Endothelial cell (in vitro differentiated cells): Measurements from ENCODE around the gene ITPKA. TPM values are rescaled to one million over a fixed set of nuclear protein-coding genes. Genes with fewer than 3 reads are reported as not detected.

Source experiments
- DNase-seq: peaks from one replicate; pipeline ENCODE4 v3.0.0; 2021; ENCODE audit warnings: low spot score
- H3K27ac Mint-ChIP-seq: one replicate; pipeline ENCODE4 v1.8.0; 2021; ENCODE audit warnings: mixed read lengths, inconsistent platforms; ENCODE audit not compliant: unreplicated experiment
- H3K27me3 Mint-ChIP-seq: one replicate; pipeline ENCODE4 v1.8.0; 2021; ENCODE audit warnings: mild to moderate bottlenecking, moderate library complexity, mixed read lengths, inconsistent platforms; ENCODE audit not compliant: unreplicated experiment
- H3K36me3 Mint-ChIP-seq: one replicate; pipeline ENCODE4 v1.8.0; 2021; ENCODE audit warnings: mild to moderate bottlenecking, low read depth, mixed read lengths, inconsistent platforms; ENCODE audit not compliant: unreplicated experiment
- H3K4me1 Mint-ChIP-seq: one replicate; pipeline ENCODE4 v1.8.0; 2021; ENCODE audit warnings: mild to moderate bottlenecking, mixed read lengths, inconsistent platforms; ENCODE audit not compliant: unreplicated experiment
- H3K4me3 Mint-ChIP-seq: one replicate; pipeline ENCODE4 v1.8.0; 2021; ENCODE audit warnings: mild to moderate bottlenecking, mixed read lengths, inconsistent platforms; ENCODE audit not compliant: unreplicated experiment
- H3K9me3 Mint-ChIP-seq: one replicate; pipeline ENCODE4 v1.8.0; 2021; ENCODE audit warnings: mixed read lengths, inconsistent platforms; ENCODE audit not compliant: unreplicated experiment
- total RNA-seq: library from RNA; stranded (reverse); fragmentation: NEBNext Ultra II Directional; extraction: Animal tissue kit (Norgen Biotek cat#: 25700); gene quantifications from one replicate; pipeline ENCODE4 v1.2.1, GENCODE V29; 2021; ENCODE audit not compliant: unreplicated experiment
- TF ChIP-seq, protein P1 (sequence below): fragments of 200-600 bp; sonication (generic); IDR thresholded peaks from one replicate; pipeline ENCODE4 v1.5.0; 2021; ENCODE audit warnings: antibody characterized with exemption; ENCODE audit not compliant: unreplicated experiment

ITPKA gene
- total RNA-seq, 1 donor from 2014 or later = 4.2 TPM

DNA sequence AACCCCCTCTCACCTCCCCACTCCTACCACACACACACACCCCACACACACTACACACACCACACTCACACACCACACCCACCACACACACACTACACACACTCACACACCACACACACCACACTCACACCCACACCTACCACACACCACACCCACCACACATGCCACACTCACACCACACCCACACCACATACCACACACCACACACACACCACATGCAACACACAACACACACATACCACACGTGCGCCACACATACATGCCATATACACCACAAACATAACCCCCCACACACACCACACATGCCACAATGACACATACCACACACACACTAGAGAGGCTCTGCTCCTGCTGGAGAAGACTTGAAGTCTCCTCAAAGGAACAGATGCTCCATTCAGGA is 5.9 kb upstream of the ITPKA start:
- H3K9me3 Mint-ChIP-seq = no peaks in the 10 kb centered on the region
- H3K4me3 Mint-ChIP-seq = peak overlapping the region; percentile 54
- peaks cover 18% of the 10 kb centered on the region for H3K27me3 Mint-ChIP-seq
- peaks cover 12% of the 10 kb centered on the region for H3K36me3 Mint-ChIP-seq
- peak overlapping the region; percentile 64 for H3K27ac Mint-ChIP-seq
- TF ChIP-seq, protein P1, sequence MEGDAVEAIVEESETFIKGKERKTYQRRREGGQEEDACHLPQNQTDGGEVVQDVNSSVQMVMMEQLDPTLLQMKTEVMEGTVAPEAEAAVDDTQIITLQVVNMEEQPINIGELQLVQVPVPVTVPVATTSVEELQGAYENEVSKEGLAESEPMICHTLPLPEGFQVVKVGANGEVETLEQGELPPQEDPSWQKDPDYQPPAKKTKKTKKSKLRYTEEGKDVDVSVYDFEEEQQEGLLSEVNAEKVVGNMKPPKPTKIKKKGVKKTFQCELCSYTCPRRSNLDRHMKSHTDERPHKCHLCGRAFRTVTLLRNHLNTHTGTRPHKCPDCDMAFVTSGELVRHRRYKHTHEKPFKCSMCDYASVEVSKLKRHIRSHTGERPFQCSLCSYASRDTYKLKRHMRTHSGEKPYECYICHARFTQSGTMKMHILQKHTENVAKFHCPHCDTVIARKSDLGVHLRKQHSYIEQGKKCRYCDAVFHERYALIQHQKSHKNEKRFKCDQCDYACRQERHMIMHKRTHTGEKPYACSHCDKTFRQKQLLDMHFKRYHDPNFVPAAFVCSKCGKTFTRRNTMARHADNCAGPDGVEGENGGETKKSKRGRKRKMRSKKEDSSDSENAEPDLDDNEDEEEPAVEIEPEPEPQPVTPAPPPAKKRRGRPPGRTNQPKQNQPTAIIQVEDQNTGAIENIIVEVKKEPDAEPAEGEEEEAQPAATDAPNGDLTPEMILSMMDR = no peak
- no peak for DNase-seq
- peaks cover 23% of the 10 kb centered on the region for H3K4me1 Mint-ChIP-seq

DNA sequence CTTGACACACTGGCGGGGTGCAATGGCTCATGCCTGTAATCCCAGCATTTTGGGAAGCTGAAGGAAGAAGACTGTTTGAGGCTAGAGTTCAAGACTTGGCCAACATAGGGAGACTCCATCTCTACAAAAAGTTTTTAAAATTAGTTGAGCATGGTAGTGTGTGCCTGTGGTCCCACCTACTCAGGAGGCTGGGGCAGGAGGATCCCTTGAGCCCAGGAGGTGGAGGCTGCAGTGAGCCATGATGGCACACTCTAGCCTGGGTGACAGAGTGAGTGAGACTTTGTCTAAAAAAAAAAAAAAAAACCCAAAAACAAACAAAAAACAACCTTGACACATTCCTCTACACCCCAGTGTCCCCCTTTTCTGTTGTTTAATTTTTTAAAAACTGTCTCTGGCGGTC is 4.0 kb upstream of the ITPKA start:
- peaks cover 24% of the 10 kb centered on the region for H3K4me1 Mint-ChIP-seq
- TF ChIP-seq, protein P1 = no peak
- no peak for DNase-seq
- no peak overlapping the region for H3K27ac Mint-ChIP-seq
- H3K27me3 Mint-ChIP-seq = peaks cover 23% of the 10 kb centered on the region
- peaks cover 14% of the 10 kb centered on the region for H3K36me3 Mint-ChIP-seq
- H3K9me3 Mint-ChIP-seq = no peaks in the 10 kb centered on the region
- no peak overlapping the region for H3K4me3 Mint-ChIP-seq

DNA sequence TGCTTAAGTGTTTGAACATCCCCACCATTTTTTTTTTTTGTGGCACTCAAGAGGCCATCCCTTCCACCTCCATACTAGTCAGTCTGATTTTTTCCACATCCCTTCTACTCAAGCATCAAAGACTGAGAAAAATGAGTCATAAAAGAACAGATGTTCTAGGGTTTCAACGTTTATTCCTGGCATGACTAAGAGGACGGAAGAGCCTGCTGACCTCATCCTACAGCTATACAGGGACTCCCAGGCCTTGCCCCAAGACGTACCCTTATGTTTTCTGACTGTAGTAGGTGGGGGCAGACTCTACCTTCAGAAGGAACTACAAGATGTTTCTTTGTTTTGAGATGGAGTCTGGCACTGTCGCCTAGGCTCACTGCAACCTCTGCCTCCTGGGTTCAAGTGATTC is 3.3 kb upstream of the ITPKA start:
- Mint-ChIP-seq H3K27me3 (peaks cover 22% of the 10 kb centered on the region), H3K27ac (no peak overlapping the region), H3K36me3 (peaks cover 14% of the 10 kb centered on the region), H3K4me3 (no peak overlapping the region), H3K9me3 (no peaks in the 10 kb centered on the region), H3K4me1 (peaks cover 24% of the 10 kb centered on the region)
- TF ChIP-seq, protein P1 = no peak
- DNase-seq = no peak

DNA sequence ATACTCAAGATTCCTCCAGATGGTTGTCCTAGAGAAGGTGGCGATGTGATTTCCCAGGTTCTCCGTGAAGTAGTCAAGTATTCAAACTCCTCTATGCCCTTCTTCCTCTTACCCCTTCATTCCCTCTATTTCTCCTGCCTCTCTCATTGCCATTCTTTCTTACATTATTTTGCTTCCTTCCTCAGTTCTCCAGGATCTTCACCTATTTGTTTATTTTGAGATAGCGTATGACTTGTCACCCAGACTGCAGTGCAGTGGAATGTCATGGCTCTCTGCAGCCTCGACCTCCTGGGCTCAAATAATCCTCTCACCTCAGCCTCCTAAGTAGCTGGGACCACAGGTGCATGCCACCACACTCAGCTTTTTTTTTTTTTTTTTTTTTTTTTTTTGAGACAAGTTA is 1.8 kb upstream of the ITPKA start:
- no peak for DNase-seq
- H3K4me3 Mint-ChIP-seq = peak overlapping the region; percentile 31
- H3K4me1 Mint-ChIP-seq = peaks cover 23% of the 10 kb centered on the region
- H3K27ac Mint-ChIP-seq = no peak overlapping the region
- TF ChIP-seq, protein P1 = no peak
- H3K36me3 Mint-ChIP-seq = peaks cover 14% of the 10 kb centered on the region
- H3K27me3 Mint-ChIP-seq = peaks cover 21% of the 10 kb centered on the region
- H3K9me3 Mint-ChIP-seq = no peaks in the 10 kb centered on the region

DNA sequence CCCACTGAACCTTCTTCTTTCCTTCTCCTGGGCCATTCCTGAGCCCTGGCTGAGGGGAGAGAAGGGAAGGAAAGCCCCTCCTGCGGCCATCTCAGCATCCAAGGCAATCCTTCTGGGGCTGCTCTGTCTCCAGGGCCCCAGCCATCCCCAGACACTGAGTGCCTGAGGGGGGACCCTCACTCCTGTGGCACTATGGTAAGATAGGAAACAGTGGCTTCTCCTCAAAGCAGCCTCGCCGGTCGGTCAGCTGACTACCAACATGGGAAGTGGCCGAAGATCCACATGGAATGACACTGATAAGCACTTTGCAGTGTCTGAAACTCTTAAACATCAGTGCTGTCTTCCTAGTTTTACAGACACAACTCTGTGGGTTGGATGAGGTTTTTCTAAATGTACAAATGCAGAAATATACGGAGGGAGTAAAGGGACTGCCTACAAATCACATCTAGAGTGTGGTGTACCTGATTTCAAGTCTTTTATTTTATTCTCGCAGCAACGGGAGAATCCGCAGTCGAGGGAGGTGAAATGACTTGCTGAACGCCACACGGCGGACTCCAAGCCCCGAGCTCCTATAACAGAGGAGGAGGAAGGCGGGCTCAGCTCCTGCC is 973 bp upstream of the ITPKA start:
- Mint-ChIP-seq H3K36me3 (peaks cover 13% of the 10 kb centered on the region), H3K4me1 (peaks cover 16% of the 10 kb centered on the region), H3K27me3 (peaks cover 27% of the 10 kb centered on the region), H3K4me3 (peak overlapping the region; percentile 84), H3K9me3 (no peaks in the 10 kb centered on the region), H3K27ac (peak overlapping the region; percentile 49)
- no peak for DNase-seq
- TF ChIP-seq, protein P1 = no peak
